Measurements from ENCODE around the gene ENTPD8. TPM values are rescaled to one million over a fixed set of nuclear protein-coding genes. Genes with fewer than 3 reads are reported as not detected.

ENTPD8 gene
- total and polyA plus RNA-seq, 2 of the 13 experiments (the other 11 are each of a cell fraction or from before 2014, with no cell fraction given): 0.26 to 0.44 TPM

GRCh38 chr9:137458194-137459151 is 17.3 kb upstream of the ENTPD8 start:
- no peak overlapping the region for H2AFZ ChIP-seq (ENCODE audit: low read length)
- H4K20me1 ChIP-seq (ENCODE audit: insufficient read depth, low read length): peaks cover 11% of the 10 kb centered on the region; the same call in 1 of the 2 replicates
- peaks cover 79% of the 10 kb centered on the region for H3K4me1 ChIP-seq (ENCODE audit: insufficient read depth, low read length)
- peak overlapping the region; percentile 99 for H3K27ac ChIP-seq (ENCODE audit: extremely low read length, insufficient read depth, low read length)
- intact Hi-C loops (cut with micrococcal nuclease; ENCODE audit: unreplicated experiment): no loop called here
- ChIA-PET POLR2A (interaction anchor here (0.6 to 1.9 kb wide), 9 partner anchors 9 to 1096 kb away, joined by 3 to 12 read pairs (median 3); partner anchors contain the start of genes ENTPD8, EXD3, NOXA1 and TUBB4B), CTCF (ENCODE audit: low intra/inter-chr PET ratio, low total read pairs) (no interaction called here)
- H3K9me3 ChIP-seq (ENCODE audit: low read length): no peaks in the 10 kb centered on the region
- H3K27me3 ChIP-seq (ENCODE audit: control insufficient read depth in 1 of 2, insufficient read depth in 2 of 2, low read length in 2 of 2): no peaks in the 10 kb centered on the region
- in situ Hi-C loops (cut with HindIII; ENCODE audit: extremely low pct_ligation_motif_present, low pct_unique_long_range_greater_than_20kb): no loop called here
- peaks cover 31% of the 10 kb centered on the region for H3K79me2 ChIP-seq (ENCODE audit: insufficient read depth, low read length)
- WGBS (ENCODE audit: low lambda C conversion rate): no CpG with 5 or more reads among the region's 88 CpGs
- ATAC-seq (no peak), DNase-seq (ENCODE audit: low spot score) (no peak), FAIRE-seq (no peak)
- H3K9ac ChIP-seq (ENCODE audit: insufficient read depth, low read depth, low read length): peak overlapping the region; percentile 97
- no TSS peak for BruUV-seq (replicated peaks)
- H3K36me3 ChIP-seq (replicated peaks in 1 of 2; ENCODE audit: control insufficient read depth in 1 of 2, insufficient read depth in 2 of 2, low read length in 2 of 2): peaks cover 4 to 22% of the 10 kb centered on the region in 2 experiments; a peak in 4 of 5 replicates
- H3K4me2 ChIP-seq (ENCODE audit: low read depth, low read length): peak overlapping the region; percentile 96
- H3K4me3 ChIP-seq (replicated peaks in 1 of 3; ENCODE audit: insufficient read depth in 1 of 3, low read depth in 2 of 3, low read length in 3 of 3): peak overlapping the region; percentile 68 to 95 (median 95)
- TF ChIP-seq, protein P1, sequence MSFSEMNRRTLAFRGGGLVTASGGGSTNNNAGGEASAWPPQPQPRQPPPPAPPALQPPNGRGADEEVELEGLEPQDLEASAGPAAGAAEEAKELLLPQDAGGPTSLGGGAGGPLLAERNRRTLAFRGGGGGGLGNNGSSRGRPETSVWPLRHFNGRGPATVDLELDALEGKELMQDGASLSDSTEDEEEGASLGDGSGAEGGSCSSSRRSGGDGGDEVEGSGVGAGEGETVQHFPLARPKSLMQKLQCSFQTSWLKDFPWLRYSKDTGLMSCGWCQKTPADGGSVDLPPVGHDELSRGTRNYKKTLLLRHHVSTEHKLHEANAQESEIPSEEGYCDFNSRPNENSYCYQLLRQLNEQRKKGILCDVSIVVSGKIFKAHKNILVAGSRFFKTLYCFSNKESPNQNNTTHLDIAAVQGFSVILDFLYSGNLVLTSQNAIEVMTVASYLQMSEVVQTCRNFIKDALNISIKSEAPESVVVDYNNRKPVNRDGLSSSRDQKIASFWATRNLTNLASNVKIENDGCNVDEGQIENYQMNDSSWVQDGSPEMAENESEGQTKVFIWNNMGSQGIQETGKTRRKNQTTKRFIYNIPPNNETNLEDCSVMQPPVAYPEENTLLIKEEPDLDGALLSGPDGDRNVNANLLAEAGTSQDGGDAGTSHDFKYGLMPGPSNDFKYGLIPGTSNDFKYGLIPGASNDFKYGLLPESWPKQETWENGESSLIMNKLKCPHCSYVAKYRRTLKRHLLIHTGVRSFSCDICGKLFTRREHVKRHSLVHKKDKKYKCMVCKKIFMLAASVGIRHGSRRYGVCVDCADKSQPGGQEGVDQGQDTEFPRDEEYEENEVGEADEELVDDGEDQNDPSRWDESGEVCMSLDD (CRISPR knock-in tag; IDR thresholded peaks at IDR 0.05; ENCODE audit: borderline replicate concordance): no peak
- TF ChIP-seq ZNF414 (CRISPR knock-in tag; IDR thresholded peaks at IDR 0.05): no peak
- no peak for TF ChIP-seq ZNF775 (CRISPR knock-in tag; IDR thresholded peaks at IDR 0.05; ENCODE audit: borderline replicate concordance)
- no peak for TF ChIP-seq DPF2 (CRISPR knock-in tag; IDR thresholded peaks at IDR 0.05; ENCODE audit: borderline replicate concordance, low read depth)
- TF ChIP-seq FOXK2 (IDR thresholded peaks at IDR 0.05): no peak
- TF ChIP-seq ZSCAN29 (CRISPR knock-in tag; conservative IDR thresholded peaks at IDR 0.05): no peak
- 0 out of 2 replicates have a peak, but pooled peaks have one; percentile 14 for TF ChIP-seq WIZ (CRISPR knock-in tag; IDR thresholded peaks at IDR 0.05)
- TF ChIP-seq HNRNPK (IDR thresholded peaks at IDR 0.05; ENCODE audit: low read depth, low read length, poor library complexity, severe bottlenecking): peak; percentile 51
- no peak for TF ChIP-seq ZNF326 (CRISPR knock-in tag; IDR thresholded peaks at IDR 0.05; ENCODE audit: borderline replicate concordance)
- TF ChIP-seq ZNF274 (CRISPR knock-in tag; IDR thresholded peaks at IDR 0.05): peak; percentile 19; the same call in 1 of the 2 replicates
- TF ChIP-seq HMGA1 (CRISPR knock-in tag; conservative IDR thresholded peaks at IDR 0.05): no peak
- no peak for TF ChIP-seq CENPT (CRISPR knock-in tag; IDR thresholded peaks at IDR 0.05; ENCODE audit: low read depth)
- TF ChIP-seq RBFOX2 (IDR thresholded peaks at IDR 0.05; ENCODE audit: low read depth, low read length): peak; percentile 58; the same call in 1 of the 2 replicates
- no peak for TF ChIP-seq DBP (CRISPR knock-in tag; IDR thresholded peaks at IDR 0.05; ENCODE audit: not compliant biosample characterization)
- TF ChIP-seq KLF12 (CRISPR knock-in tag; IDR thresholded peaks at IDR 0.05; ENCODE audit: borderline replicate concordance): 0 out of 2 replicates have a peak, but pooled peaks have one; percentile 12
- no peak for TF ChIP-seq RBM39 (IDR thresholded peaks at IDR 0.05; ENCODE audit: low read depth, low read length, poor library complexity, severe bottlenecking)
- no peak for TF ChIP-seq STAT5B (CRISPR knock-in tag; IDR thresholded peaks at IDR 0.05)
- TF ChIP-seq ISL2 (CRISPR knock-in tag; IDR thresholded peaks at IDR 0.05): 0 out of 2 replicates have a peak, but pooled peaks have one; percentile 1
- TF ChIP-seq TBX2 (CRISPR knock-in tag; IDR thresholded peaks at IDR 0.05; ENCODE audit: borderline replicate concordance): 0 out of 2 replicates have a peak, but pooled peaks have one; percentile 21
